Cardiac fibroblast (primary cell): Measurements from ENCODE around the gene FAM234A.

Experiments
- DNase-seq, 2 donors: peaks; one replicate each; pipeline versions ENCODE4 v3.0.0 to v3.0.0-alpha.2; 2010; ENCODE audit warnings: low read depth in 2 of 2
- H3K4me3 ChIP-seq, 2 donors: replicated peaks in 1 of 2; 1 replicate in 1 of 2; 2 replicates in 1 of 2; pipeline ENCODE4 v1.5.1; 2011; ENCODE audit warnings: low read depth in 2 of 2, low read length in 2 of 2, mild to moderate bottlenecking in 2 of 2, moderate library complexity in 1 of 2
- TF ChIP-seq, protein P1 (sequence below): IDR thresholded peaks from one replicate; pipeline ENCODE4 v1.5.1; 2011; ENCODE audit warnings: low read depth, mild to moderate bottlenecking, low read length, inconsistent platforms

The FAM234A gene

DNA sequence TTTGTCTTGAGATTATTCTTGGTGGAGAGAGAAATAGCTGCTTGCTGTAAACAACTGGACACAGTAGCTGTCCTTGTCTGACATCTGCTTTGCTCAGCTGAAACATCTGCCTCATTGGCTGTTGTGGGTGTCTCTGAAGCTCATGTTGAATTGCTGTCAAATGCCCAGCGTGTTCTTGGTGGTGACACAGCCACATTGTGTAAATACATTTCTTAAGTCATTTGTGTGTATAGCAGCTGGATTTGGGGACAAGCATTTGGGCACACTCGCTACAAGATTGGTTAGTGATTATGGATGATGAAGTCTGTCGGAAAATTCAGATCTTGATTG, 5.3 kb downstream of the FAM234A start:
- H3K4me3 ChIP-seq = no peak overlapping the region
- peak in 1 of 2 donors; percentile 31 for DNase-seq
- TF ChIP-seq, protein P1, sequence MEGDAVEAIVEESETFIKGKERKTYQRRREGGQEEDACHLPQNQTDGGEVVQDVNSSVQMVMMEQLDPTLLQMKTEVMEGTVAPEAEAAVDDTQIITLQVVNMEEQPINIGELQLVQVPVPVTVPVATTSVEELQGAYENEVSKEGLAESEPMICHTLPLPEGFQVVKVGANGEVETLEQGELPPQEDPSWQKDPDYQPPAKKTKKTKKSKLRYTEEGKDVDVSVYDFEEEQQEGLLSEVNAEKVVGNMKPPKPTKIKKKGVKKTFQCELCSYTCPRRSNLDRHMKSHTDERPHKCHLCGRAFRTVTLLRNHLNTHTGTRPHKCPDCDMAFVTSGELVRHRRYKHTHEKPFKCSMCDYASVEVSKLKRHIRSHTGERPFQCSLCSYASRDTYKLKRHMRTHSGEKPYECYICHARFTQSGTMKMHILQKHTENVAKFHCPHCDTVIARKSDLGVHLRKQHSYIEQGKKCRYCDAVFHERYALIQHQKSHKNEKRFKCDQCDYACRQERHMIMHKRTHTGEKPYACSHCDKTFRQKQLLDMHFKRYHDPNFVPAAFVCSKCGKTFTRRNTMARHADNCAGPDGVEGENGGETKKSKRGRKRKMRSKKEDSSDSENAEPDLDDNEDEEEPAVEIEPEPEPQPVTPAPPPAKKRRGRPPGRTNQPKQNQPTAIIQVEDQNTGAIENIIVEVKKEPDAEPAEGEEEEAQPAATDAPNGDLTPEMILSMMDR = no peak

DNA sequence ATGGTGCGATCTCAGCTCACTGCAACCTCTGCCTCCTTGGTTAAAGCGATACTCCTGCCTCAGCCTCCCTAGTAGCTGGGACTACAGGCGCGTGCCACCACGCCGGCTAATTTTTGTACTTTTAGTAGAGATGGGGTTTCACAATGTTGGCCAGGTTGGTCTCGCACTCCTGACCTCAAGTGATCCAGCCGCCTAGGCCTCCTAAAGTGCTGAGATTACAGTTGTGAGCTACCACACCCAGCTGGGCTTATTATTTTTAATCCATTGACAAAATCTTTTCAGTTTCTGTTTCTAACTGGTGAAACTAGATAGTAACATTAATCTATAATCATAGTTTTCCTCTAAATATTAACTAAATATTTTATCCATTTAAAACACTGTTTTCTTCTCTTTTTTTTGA, 5.9 kb downstream of the FAM234A start:
- no peak for DNase-seq
- no peak overlapping the region for H3K4me3 ChIP-seq
- TF ChIP-seq, protein P1 = no peak

DNA sequence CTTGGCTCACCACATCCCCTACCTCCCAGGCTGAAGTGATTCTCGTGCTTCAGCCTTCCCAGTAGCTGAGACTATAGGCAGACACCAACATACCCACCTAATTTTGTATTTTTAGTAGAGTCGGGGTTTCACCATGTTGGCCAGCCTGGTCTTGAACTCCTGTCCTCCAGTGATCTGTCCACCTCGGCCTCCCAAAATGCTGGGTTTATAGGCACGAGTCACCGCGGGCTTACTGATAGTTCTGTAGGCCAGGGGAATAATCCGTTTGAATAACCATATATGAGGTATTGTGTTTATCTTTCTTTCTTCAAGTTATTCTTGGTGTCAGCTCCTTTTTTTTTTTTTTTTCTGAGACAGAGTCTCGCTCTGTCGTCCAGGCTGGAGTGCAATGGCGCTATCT, 7.7 kb downstream of the FAM234A start:
- DNase-seq = no peak
- TF ChIP-seq, protein P1 = no peak
- no peak overlapping the region for H3K4me3 ChIP-seq

- no peak overlapping the region for H3K4me3 ChIP-seq
- no peak for DNase-seq
- TF ChIP-seq, protein P1 = no peak
Observed at GRCh38 chr16:243348-243747, 8.7 kb downstream of the FAM234A start.

DNA sequence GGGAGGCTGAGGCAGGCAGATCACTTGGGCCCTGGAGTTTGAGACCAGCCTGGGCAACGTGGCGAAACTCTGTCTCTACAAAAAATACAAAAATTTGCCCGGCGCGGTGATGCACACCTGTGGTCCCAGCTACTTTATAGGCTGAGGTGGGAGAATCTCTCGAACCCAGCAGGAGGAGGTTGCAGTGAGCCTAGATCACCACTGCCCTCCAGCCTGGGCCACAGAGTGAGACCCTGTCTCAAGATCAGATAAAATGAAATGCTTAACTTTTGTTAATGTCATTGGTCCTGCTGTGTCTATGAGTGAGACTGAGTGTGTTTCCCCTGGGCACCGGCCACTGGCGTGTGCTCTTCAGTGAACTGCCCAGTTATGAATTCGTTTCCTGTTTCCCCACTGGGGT, 10.5 kb downstream of the FAM234A start:
- H3K4me3 ChIP-seq = no peak overlapping the region
- no peak for DNase-seq
- TF ChIP-seq, protein P1 = no peak

DNA sequence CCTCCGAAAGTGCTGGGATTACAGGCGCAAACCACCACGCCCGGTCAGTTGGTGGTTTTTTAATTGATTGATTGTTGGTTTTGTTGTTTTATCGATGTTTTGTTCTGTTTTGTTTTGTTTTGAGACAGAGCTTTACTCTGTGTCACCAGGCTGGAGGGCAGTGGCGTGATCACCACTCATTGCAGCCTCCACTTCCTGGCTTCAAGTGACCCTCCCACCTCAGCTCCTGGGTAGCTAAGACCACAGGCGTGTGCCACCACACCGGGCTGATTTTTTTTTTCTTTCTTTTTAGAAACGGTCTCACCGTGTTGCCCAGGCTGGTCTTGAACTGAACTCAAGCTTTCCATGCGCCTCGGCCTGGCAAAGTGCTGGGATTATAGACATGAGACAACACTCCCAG, 12.4 kb downstream of the FAM234A start:
- DNase-seq = no peak
- H3K4me3 ChIP-seq = no peak overlapping the region
- TF ChIP-seq, protein P1 = no peak

DNA sequence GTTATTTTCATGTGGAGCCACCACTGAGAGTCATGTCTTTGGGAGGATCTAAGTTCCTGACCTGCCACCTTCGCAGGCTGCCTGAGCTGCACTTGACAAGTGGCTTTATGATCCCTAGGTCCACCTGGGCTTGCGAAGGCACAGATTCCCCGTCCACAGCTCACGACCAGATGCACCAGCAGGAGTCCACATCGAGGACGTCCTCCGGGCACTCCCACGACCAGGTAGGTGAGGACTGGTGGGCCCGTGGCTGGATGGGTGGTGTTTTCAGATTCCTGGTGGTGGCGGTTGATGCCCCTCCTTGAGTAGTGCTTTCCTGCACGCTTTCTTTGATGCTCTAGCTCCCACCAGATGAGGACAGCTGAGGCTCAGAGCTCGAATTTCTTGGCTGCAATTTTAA, 14.8 kb downstream of the FAM234A start:
- DNase-seq = no peak
- no peak overlapping the region for H3K4me3 ChIP-seq
- TF ChIP-seq, protein P1 = no peak
